ENCODE results near the gene GPR142.

GPR142 gene

GRCh38 chr17:74357466-74357809 is 9.9 kb upstream of the GPR142 start:
- Histone ChIP-seq H3K4me1 (ENCODE audit: control insufficient read depth, insufficient read depth, low read length) (peaks cover 9% of the 10 kb centered on the region), H3K4me3 (ENCODE audit: low read depth, low read length) (peak overlapping the region; percentile 55), H3K9ac (ENCODE audit: low read depth, low read length) (no peak overlapping the region), H3K36me3 (ENCODE audit: control insufficient read depth, insufficient read depth, low read length) (no peaks in the 10 kb centered on the region), H3K27ac (ENCODE audit: low read depth, low read length) (no peak overlapping the region), H3K27me3 (ENCODE audit: control insufficient read depth, insufficient read depth, low read length) (peaks cover 61% of the 10 kb centered on the region), H3K9me3 (ENCODE audit: control insufficient read depth, insufficient read depth, low read length) (no peaks in the 10 kb centered on the region)

- H3K9me3 ChIP-seq (ENCODE audit: control insufficient read depth, insufficient read depth, low read length), result no peaks in the 10 kb centered on the region
- no peak overlapping the region for H3K9ac ChIP-seq (ENCODE audit: low read depth, low read length)
- no peak overlapping the region for H3K4me3 ChIP-seq (ENCODE audit: low read depth, low read length)
- no peak overlapping the region for H3K27ac ChIP-seq (ENCODE audit: low read depth, low read length)
- H3K4me1 ChIP-seq (ENCODE audit: control insufficient read depth, insufficient read depth, low read length), result peaks cover 9% of the 10 kb centered on the region
- no peaks in the 10 kb centered on the region for H3K36me3 ChIP-seq (ENCODE audit: control insufficient read depth, insufficient read depth, low read length)
- peaks cover 48% of the 10 kb centered on the region for H3K27me3 ChIP-seq (ENCODE audit: control insufficient read depth, insufficient read depth, low read length)
Observed at GRCh38 chr17:74358697-74359096, 8.6 kb upstream of the GPR142 start.

- no peaks in the 10 kb centered on the region for H3K9me3 ChIP-seq (ENCODE audit: control insufficient read depth, insufficient read depth, low read length)
- H3K9ac ChIP-seq (ENCODE audit: low read depth, low read length), result no peak overlapping the region
- H3K27ac ChIP-seq (ENCODE audit: low read depth, low read length), result no peak overlapping the region
- H3K36me3 ChIP-seq (ENCODE audit: control insufficient read depth, insufficient read depth, low read length), result no peaks in the 10 kb centered on the region
- peaks cover 37% of the 10 kb centered on the region for H3K27me3 ChIP-seq (ENCODE audit: control insufficient read depth, insufficient read depth, low read length)
- H3K4me1 ChIP-seq (ENCODE audit: control insufficient read depth, insufficient read depth, low read length), result peaks cover 9% of the 10 kb centered on the region
- H3K4me3 ChIP-seq (ENCODE audit: low read depth, low read length), result no peak overlapping the region
Observed at GRCh38 chr17:74359916-74360315, 7.4 kb upstream of the GPR142 start.

GRCh38 chr17:74360899-74361229 is 6.4 kb upstream of the GPR142 start:
- no peaks in the 10 kb centered on the region for H3K36me3 ChIP-seq (ENCODE audit: control insufficient read depth, insufficient read depth, low read length)
- peaks cover 27% of the 10 kb centered on the region for H3K27me3 ChIP-seq (ENCODE audit: control insufficient read depth, insufficient read depth, low read length)
- H3K4me1 ChIP-seq (ENCODE audit: control insufficient read depth, insufficient read depth, low read length), result peaks cover 9% of the 10 kb centered on the region
- 0 out of 2 replicates have a peak overlapping the region, but pooled peaks have one; percentile 5 for H3K9ac ChIP-seq (ENCODE audit: low read depth, low read length)
- H3K27ac ChIP-seq (ENCODE audit: low read depth, low read length), result no peak overlapping the region
- no peak overlapping the region for H3K4me3 ChIP-seq (ENCODE audit: low read depth, low read length)
- H3K9me3 ChIP-seq (ENCODE audit: control insufficient read depth, insufficient read depth, low read length), result no peaks in the 10 kb centered on the region

- Histone ChIP-seq H3K4me3 (ENCODE audit: low read depth, low read length) (0 out of 2 replicates have a peak within 1 kb of the TSS, but pooled peaks have one; percentile 47), H3K27ac (ENCODE audit: low read depth, low read length) (peak within 1 kb of the TSS; percentile 55), H3K4me1 (ENCODE audit: control insufficient read depth, insufficient read depth, low read length) (peaks cover 9% of the 10 kb centered on the region), H3K9me3 (ENCODE audit: control insufficient read depth, insufficient read depth, low read length) (no peaks in the 10 kb centered on the region), H3K27me3 (ENCODE audit: control insufficient read depth, insufficient read depth, low read length) (peaks cover 22% of the 10 kb centered on the region), H3K36me3 (ENCODE audit: control insufficient read depth, insufficient read depth, low read length) (no peaks in the 10 kb centered on the region), H3K9ac (ENCODE audit: low read depth, low read length) (0 out of 2 replicates have a peak within 1 kb of the TSS, but pooled peaks have one; percentile 5)
Observed at GRCh38 chr17:74361230-74362068, 5.9 kb upstream of the GPR142 start, which contains the start of gene BTBD17. Gene BTBD17, minus strand, starts transcription at chr17:74361868. Its CDS starts 49 bp downstream, at chr17:74361819.

- Histone ChIP-seq H3K4me3 (ENCODE audit: low read depth, low read length) (no peak overlapping the region), H3K9ac (ENCODE audit: low read depth, low read length) (no peak overlapping the region), H3K27ac (ENCODE audit: low read depth, low read length) (peak overlapping the region; percentile 55)
Observed at GRCh38 chr17:74362069-74362405, 5.3 kb upstream of the GPR142 start.

GRCh38 chr17:74362810-74363498 is 4.4 kb upstream of the GPR142 start:
- Histone ChIP-seq H3K27me3 (ENCODE audit: control insufficient read depth, insufficient read depth, low read length) (peaks cover 7% of the 10 kb centered on the region), H3K4me3 (ENCODE audit: low read depth, low read length) (no peak overlapping the region), H3K9me3 (ENCODE audit: control insufficient read depth, insufficient read depth, low read length) (no peaks in the 10 kb centered on the region), H3K4me1 (ENCODE audit: control insufficient read depth, insufficient read depth, low read length) (peaks cover 9% of the 10 kb centered on the region), H3K9ac (ENCODE audit: low read depth, low read length) (no peak overlapping the region), H3K36me3 (ENCODE audit: control insufficient read depth, insufficient read depth, low read length) (no peaks in the 10 kb centered on the region), H3K27ac (ENCODE audit: low read depth, low read length) (no peak overlapping the region)

More at GRCh38 chr17:74362069-74362405, 5.3 kb upstream of the GPR142 start:
- no peaks in the 10 kb centered on the region for H3K9me3 ChIP-seq (ENCODE audit: control insufficient read depth, insufficient read depth, low read length)
- H3K4me1 ChIP-seq (ENCODE audit: control insufficient read depth, insufficient read depth, low read length), result peaks cover 9% of the 10 kb centered on the region
- peaks cover 16% of the 10 kb centered on the region for H3K27me3 ChIP-seq (ENCODE audit: control insufficient read depth, insufficient read depth, low read length)
- no peaks in the 10 kb centered on the region for H3K36me3 ChIP-seq (ENCODE audit: control insufficient read depth, insufficient read depth, low read length)

- Histone ChIP-seq H3K36me3 (ENCODE audit: control insufficient read depth, insufficient read depth, low read length) (no peaks in the 10 kb centered on the region), H3K9me3 (ENCODE audit: control insufficient read depth, insufficient read depth, low read length) (no peaks in the 10 kb centered on the region), H3K27ac (ENCODE audit: low read depth, low read length) (no peak overlapping the region), H3K27me3 (ENCODE audit: control insufficient read depth, insufficient read depth, low read length) (no peaks in the 10 kb centered on the region), H3K4me1 (ENCODE audit: control insufficient read depth, insufficient read depth, low read length) (peaks cover 9% of the 10 kb centered on the region; the same call in 1 of the 2 replicates), H3K9ac (ENCODE audit: low read depth, low read length) (no peak overlapping the region), H3K4me3 (ENCODE audit: low read depth, low read length) (no peak overlapping the region)
Observed at GRCh38 chr17:74368341-74369081, 1.2 kb downstream of the GPR142 start.

- H3K36me3 ChIP-seq (ENCODE audit: control insufficient read depth, insufficient read depth, low read length), result no peaks in the 10 kb centered on the region
- no peak overlapping the region for H3K9ac ChIP-seq (ENCODE audit: low read depth, low read length)
- H3K27ac ChIP-seq (ENCODE audit: low read depth, low read length), result no peak overlapping the region
- H3K27me3 ChIP-seq (ENCODE audit: control insufficient read depth, insufficient read depth, low read length), result no peaks in the 10 kb centered on the region
- H3K4me3 ChIP-seq (ENCODE audit: low read depth, low read length), result no peak overlapping the region
- H3K9me3 ChIP-seq (ENCODE audit: control insufficient read depth, insufficient read depth, low read length), result no peaks in the 10 kb centered on the region
- H3K4me1 ChIP-seq (ENCODE audit: control insufficient read depth, insufficient read depth, low read length), result peaks cover 9% of the 10 kb centered on the region; the same call in 1 of the 2 replicates
Observed at GRCh38 chr17:74369221-74369620, 1.9 kb downstream of the GPR142 start.

- no peaks in the 10 kb centered on the region for H3K9me3 ChIP-seq (ENCODE audit: control insufficient read depth, insufficient read depth, low read length)
Observed at GRCh38 chr17:74369665-74370490, 2.6 kb downstream of the GPR142 start.

More at GRCh38 chr17:74369665-74370490, 2.6 kb downstream of the GPR142 start:
- Histone ChIP-seq H3K27ac (ENCODE audit: low read depth, low read length) (no peak overlapping the region), H3K4me1 (ENCODE audit: control insufficient read depth, insufficient read depth, low read length) (peaks cover 9% of the 10 kb centered on the region; the same call in 1 of the 2 replicates), H3K27me3 (ENCODE audit: control insufficient read depth, insufficient read depth, low read length) (no peaks in the 10 kb centered on the region), H3K4me3 (ENCODE audit: low read depth, low read length) (no peak overlapping the region), H3K9ac (ENCODE audit: low read depth, low read length) (no peak overlapping the region), H3K36me3 (ENCODE audit: control insufficient read depth, insufficient read depth, low read length) (no peaks in the 10 kb centered on the region)

Data from HUES48 (cell line).